HepG2 (cell line): ENCODE measurements around the gene C1orf216. TPM values are rescaled to one million over a fixed set of nuclear protein-coding genes. Genes with fewer than 3 reads are reported as not detected.

ENCODE experiments used
- ATAC-seq: fragments of 200-7000 bp; cut with Tn5 transposase; 3 replicates; pipeline ENCODE4 v1.9.1; 2020; ENCODE audit warnings: mild to moderate bottlenecking, moderate library complexity
- BruUV-seq: library from RNA; stranded (reverse); fragments of 400-500 nt; replicated peaks from 2 replicates; lab custom pipeline; 2021; lab: Mats Ljungman, UMichigan
- CTCF ChIA-PET: fragments of 300-600 bp; formaldehyde crosslinking; extraction: SDS; loops from one replicate; lab custom pipeline; 2021; ENCODE audit warnings: low total read pairs, inconsistent platforms, low intra/inter-chr PET ratio; lab: Yijun Ruan, JAX
- POLR2A ChIA-PET: fragments of 350-600 bp; sonication (Branson Sonifier 250); formaldehyde crosslinking; loops from one replicate; lab custom pipeline; 2020; ENCODE audit warnings: antibody characterized with exemption, inconsistent platforms; lab: Yijun Ruan, JAX
- DNase-seq: peaks from one replicate; pipeline ENCODE4 v3.0.0-alpha.2; 2015; ENCODE audit warnings: low spot score
- FAIRE-seq: peaks from 3 replicates; lab custom pipeline; 2011; peaks lifted over from hg19 to GRCh38; lab: Jason Lieb, UNC
- H2AFZ ChIP-seq: one replicate; pipeline ENCODE4 v1.6.1; 2011; ENCODE audit warnings: low read length, inconsistent platforms
- H3K27ac ChIP-seq: fragments of 300-600 bp; 3 replicates; pipeline ENCODE4 v1.8.0; 2011; ENCODE audit warnings: mixed run types, mild to moderate bottlenecking, mixed read lengths, low read length, inconsistent platforms; ENCODE audit not compliant: insufficient read depth; ENCODE audit errors: extremely low read length
- H3K27me3 ChIP-seq, 2 experiments: fragments of 200-600 bp in 1 of 2; 2 replicates in 1 of 2; 3 replicates in 1 of 2; pipeline versions ENCODE4 v1.6.0 to v1.8.0; 2011; ENCODE audit warnings: low read length in 2 of 2, mild to moderate bottlenecking in 2 of 2, moderate library complexity in 2 of 2, inconsistent platforms in 1 of 2; ENCODE audit not compliant: insufficient read depth in 2 of 2, control insufficient read depth in 1 of 2
- H3K36me3 ChIP-seq, 2 experiments: fragments of 200-600 bp in 1 of 2; replicated peaks in 1 of 2; 2 replicates in 1 of 2; 3 replicates in 1 of 2; pipeline versions ENCODE4 v1.5.1 to v1.8.0; 2011; ENCODE audit warnings: low read length in 2 of 2, inconsistent platforms in 1 of 2; ENCODE audit not compliant: insufficient read depth in 2 of 2, control insufficient read depth in 1 of 2
- H3K4me1 ChIP-seq: 2 replicates; pipeline ENCODE4 v1.5.1; 2012; ENCODE audit warnings: low read length, inconsistent platforms; ENCODE audit not compliant: insufficient read depth
- H3K4me2 ChIP-seq: 2 replicates; pipeline ENCODE4 v1.6.0; 2011; ENCODE audit warnings: low read depth, low read length, inconsistent platforms
- H3K4me3 ChIP-seq, 3 experiments: fragments of 200-600 bp in 1 of 3; sonication (generic), shearing (Covaris generic) in 1 of 3; replicated peaks in 1 of 3; 2 replicates each; pipeline ENCODE4 v1.5.1; 2011 to 2016; ENCODE audit warnings: low read length in 3 of 3, inconsistent platforms in 2 of 3, low read depth in 2 of 3, mild to moderate bottlenecking in 2 of 3, control low read depth in 1 of 3, mixed read lengths in 1 of 3; ENCODE audit not compliant: insufficient read depth in 1 of 3
- H3K79me2 ChIP-seq: one replicate; pipeline ENCODE4 v1.6.1; 2011; ENCODE audit warnings: low read length, inconsistent platforms; ENCODE audit not compliant: insufficient read depth
- H3K9ac ChIP-seq: 2 replicates; pipeline ENCODE4 v1.6.0; 2011; ENCODE audit warnings: mild to moderate bottlenecking, low read depth, low read length, inconsistent platforms; ENCODE audit not compliant: insufficient read depth
- H3K9me3 ChIP-seq: 2 replicates; pipeline ENCODE4 v1.5.1; 2012; ENCODE audit warnings: mild to moderate bottlenecking, low read length
- H4K20me1 ChIP-seq: 2 replicates; pipeline ENCODE4 v1.6.0; 2011; ENCODE audit warnings: inconsistent platforms, mild to moderate bottlenecking, low read length, moderate library complexity; ENCODE audit not compliant: insufficient read depth
- DNMT1 ChIP-seq: sonication (generic); formaldehyde crosslinking; IDR thresholded peaks from 2 replicates; pipeline ENCODE4 v1.5.1; 2020; ENCODE audit warnings: mild to moderate bottlenecking, missing genetic modification reagents
- KLF16 ChIP-seq, 2 experiments: sonication (generic) in 1 of 2; formaldehyde crosslinking in 1 of 2; IDR thresholded peaks; 2 replicates each; pipeline versions ENCODE4 v1.6.1 to v1.8.0; 2016 to 2023; ENCODE audit warnings: missing genetic modification reagents in 2 of 2, missing compliant biosample characterization in 1 of 2
- MAFF ChIP-seq: IDR thresholded peaks from 2 replicates; pipeline ENCODE4 v1.6.1; 2011; ENCODE audit warnings: low read depth, low read length, improper control_type of control experiment
- MAFK ChIP-seq, 2 experiments: IDR thresholded peaks in 1 of 2; conservative IDR thresholded peaks in 1 of 2; 2 replicates each; pipeline ENCODE4 v1.6.1; 2011; ENCODE audit warnings: improper control_type of control experiment in 2 of 2, low read length in 2 of 2
- NR0B2 ChIP-seq: sonication (generic); formaldehyde crosslinking; IDR thresholded peaks from 2 replicates; pipeline ENCODE4 v1.4.0; 2020; ENCODE audit warnings: mild to moderate bottlenecking, missing genetic modification reagents
- ONECUT2 ChIP-seq: sonication (generic); formaldehyde crosslinking; IDR thresholded peaks from 2 replicates; pipeline ENCODE4 v1.4.0; 2020; ENCODE audit warnings: missing genetic modification reagents
- SRSF1 ChIP-seq: fragments of 200-400 bp; formaldehyde crosslinking; optimal IDR thresholded peaks from 2 replicates; pipeline ENCODE3; 2017; ENCODE audit warnings: mild to moderate bottlenecking, low read depth, low read length, moderate library complexity
- ZBTB3 ChIP-seq: sonication (generic); formaldehyde crosslinking; IDR thresholded peaks from 2 replicates; pipeline ENCODE4 v1.4.0; 2020; ENCODE audit warnings: low read depth, mild to moderate bottlenecking, moderate library complexity, missing genetic modification reagents, borderline replicate concordance
- ZNF207 ChIP-seq: fragments of 450-650 bp; IDR thresholded peaks from 2 replicates; pipeline ENCODE4 v1.6.1; 2016; ENCODE audit warnings: antibody characterized with exemption, borderline replicate concordance
- ZNF691 ChIP-seq: sonication (generic); formaldehyde crosslinking; IDR thresholded peaks from 2 replicates; pipeline ENCODE4 v1.4.0; 2020; ENCODE audit warnings: missing genetic modification reagents, low read depth, mild to moderate bottlenecking, borderline replicate concordance
- ZNF850 ChIP-seq: sonication (generic); formaldehyde crosslinking; conservative IDR thresholded peaks from 2 replicates; pipeline ENCODE4 v1.9.0; 2021; ENCODE audit warnings: mild to moderate bottlenecking, missing genetic modification reagents
- WGBS: methylation state at CpG from one replicate; pipeline ENCODE4 v1.1.6; 2017; ENCODE audit warnings: low lambda C conversion rate; 5-methylcytosine and 5-hydroxymethylcytosine counted together
- in situ Hi-C: cut with HindIII; loops from 2 replicates; pipeline ENCODE4 v1.10.0; 2017; ENCODE audit warnings: low pct_unique_long_range_greater_than_20kb; ENCODE audit not compliant: extremely low pct_ligation_motif_present
- intact Hi-C: fragments of 100-400 bp; cut with micrococcal nuclease; formaldehyde crosslinking; loops from one replicate; pipeline ENCODE4 v1.10.0; 2022; ENCODE audit not compliant: unreplicated experiment
- polyA plus RNA-seq, 8 experiments: library from polyadenylated mRNA; depleted of rRNA in 3 of 8; stranded (reverse) in 7 of 8; unstranded in 1 of 8; fragments of >200 nt; fragmentation: Illumina TruSeq in 4 of 8; extraction: Trizol in 4 of 8; gene quantifications; 2 replicates each; pipeline versions ENCODE4 v1.2.1 to v1.2.3, GENCODE V29; 2011 to 2016; ENCODE audit warnings: low read depth in 4 of 8, missing spikeins in 1 of 8, mixed read lengths in 1 of 8; ENCODE audit not compliant: insufficient read depth in 1 of 8
- total RNA-seq, 5 experiments: library from RNA; depleted of rRNA; stranded (reverse); fragments of >200 nt; fragmentation: Illumina TruSeq; extraction: Trizol; gene quantifications; 2 replicates each; pipeline ENCODE4 v1.2.3, GENCODE V29; 2016; ENCODE audit warnings: low read depth in 1 of 5

Gene C1orf216
- total and polyA plus RNA-seq, 2 of the 13 experiments (the other 11 are each of a cell fraction or from before 2014, with no cell fraction given): 0.48 to 1.1 TPM

- no peak for TF ChIP-seq DNMT1 (CRISPR knock-in tag)
- no peak for TF ChIP-seq ZNF207
- no peak for TF ChIP-seq SRSF1
- TF ChIP-seq ZNF850 (CRISPR knock-in tag): no peak
- TF ChIP-seq ZBTB3 (CRISPR knock-in tag): no peak
- no peak for TF ChIP-seq ZNF691
- TF ChIP-seq ONECUT2 (CRISPR knock-in tag): no peak
- TF ChIP-seq NR0B2 (CRISPR knock-in tag): no peak
- TF ChIP-seq, all 625 proteins: peak for 0
Measured at GRCh38 chr1:35748326-35748725, 29.6 kb upstream of the C1orf216 start (continued).

- DNase-seq: no peak
- ATAC-seq: no peak
- Histone ChIP-seq H3K9me3 (no peaks in the 10 kb centered on the region), H3K4me1 (no peaks in the 10 kb centered on the region), H3K4me3 (no peak overlapping the region), H3K27me3 (no peaks in the 10 kb centered on the region), H4K20me1 (no peaks in the 10 kb centered on the region), H3K27ac (no peak overlapping the region), H3K9ac (no peak overlapping the region), H2AFZ (no peak overlapping the region), H3K4me2 (no peak overlapping the region), H3K79me2 (no peaks in the 10 kb centered on the region), H3K36me3 (peaks cover 4 to 34% of the 10 kb centered on the region in 2 experiments)
- intact Hi-C loops (no loop called here), in situ Hi-C loops (loop anchor here (25.0 kb wide), 1 partner anchor 308 kb away; no protein-coding TSS in a partner anchor)
- 100% methylated on average over 1 of the region's 1 CpG for WGBS
- FAIRE-seq: no peak
- peak; percentile 86 for TF ChIP-seq MAFF
- peak; percentile 82 to 89 for TF ChIP-seq MAFK (conservative IDR thresholded peaks at IDR 0.05 in 1 of 2, IDR thresholded peaks at IDR 0.05 in 1 of 2; ENCODE audit: low read length in 2 of 2)
- TF ChIP-seq KLF16 (CRISPR knock-in tag; IDR thresholded peaks at IDR 0.05): no peak
- POLR2A ChIA-PET: no interaction called here
- CTCF ChIA-PET: no interaction called here
- BruUV-seq: no TSS peak
Measured at GRCh38 chr1:35745124-35745730, 26.5 kb upstream of the C1orf216 start.
